ENCODE data around the gene KIR3DL1.
"Not testable (repeated sequence)": the region's sequence is repeated elsewhere in the genome, so short reads cannot be mapped to it uniquely, and the experiment has no call there.

DNA sequence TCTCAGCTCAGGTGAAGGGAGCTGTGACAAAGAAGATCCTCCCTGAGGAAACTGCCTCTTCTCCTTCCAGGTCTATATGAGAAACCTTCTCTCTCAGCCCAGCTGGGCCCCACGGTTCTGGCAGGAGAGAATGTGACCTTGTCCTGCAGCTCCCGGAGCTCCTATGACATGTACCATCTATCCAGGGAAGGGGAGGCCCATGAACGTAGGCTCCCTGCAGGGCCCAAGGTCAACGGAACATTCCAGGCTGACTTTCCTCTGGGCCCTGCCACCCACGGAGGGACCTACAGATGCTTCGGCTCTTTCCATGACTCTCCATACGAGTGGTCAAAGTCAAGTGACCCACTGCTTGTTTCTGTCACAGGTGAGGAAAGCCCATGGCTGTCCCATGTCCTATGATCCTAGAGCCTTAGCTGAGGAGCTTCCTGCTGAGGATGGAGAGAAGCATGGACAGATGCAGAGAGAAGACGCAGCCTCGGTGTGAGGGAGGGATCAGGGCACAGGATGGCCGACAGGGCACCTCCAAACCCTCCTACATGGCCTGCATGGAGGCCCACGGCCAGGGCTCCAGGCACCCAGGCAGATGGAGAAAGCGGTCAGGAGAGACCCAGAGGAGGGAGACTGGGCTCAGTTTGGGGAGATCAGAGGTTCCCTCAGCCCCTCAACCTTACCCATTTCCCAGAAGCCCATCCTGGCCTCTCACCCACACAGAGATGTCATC, 41.0 kb upstream of the KIR3DL1 start:
- not testable (repeated sequence) for TF ChIP-seq CHD2 (IDR thresholded peaks at IDR 0.05; ENCODE audit: low read length, partially characterized antibody); CTCF (IDR thresholded peaks at IDR 0.05)
